ENCODE data around the gene SLC22A23. TPM values are rescaled to one million over a fixed set of nuclear protein-coding genes. Genes with fewer than 3 reads are reported as not detected.

SLC22A23 gene
- total RNA-seq, 4 donors from 2014 or later, result 6.2 to 10.8 (median 7.8) TPM

DNA sequence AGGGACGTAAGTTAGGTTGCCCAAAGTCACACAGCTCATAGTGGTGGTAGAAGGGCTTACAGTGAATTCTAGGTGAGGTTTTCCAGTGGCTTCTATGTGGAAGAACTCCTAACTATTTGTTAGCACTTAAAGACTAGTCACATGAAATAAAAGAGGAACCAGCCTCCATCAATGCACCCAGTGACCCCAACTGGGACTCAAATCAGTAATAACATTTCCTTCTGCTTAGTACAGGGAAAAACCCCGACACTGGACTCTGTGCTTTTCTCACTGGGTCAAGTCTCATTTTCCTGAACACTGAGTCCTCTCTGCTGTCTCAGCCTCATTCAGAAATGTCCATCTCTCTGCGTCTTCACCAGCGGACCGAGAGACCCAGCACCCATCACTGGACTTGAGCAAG is 89.2 kb downstream of the SLC22A23 start:
- TF ChIP-seq POLR2A (IDR thresholded peaks at IDR 0.05) (no peak), EP300 (IDR thresholded peaks at IDR 0.05) (no peak)
- Histone ChIP-seq H3K4me1 (peaks cover 0 to 36% (median 0%) of the 10 kb centered on the region in 3 donors), H3K27me3 (no peaks in the 10 kb centered on the region), H3K9me3 (no peaks in the 10 kb centered on the region), H3K27ac (no peak overlapping the region), H3K36me3 (no peaks in the 10 kb centered on the region), H3K4me3 (no peak overlapping the region)
- 45% methylated on average over 2 of the region's 5 CpGs; no CpG with 5 or more reads in 1 of the 2 donors for WGBS, 2 donors (ENCODE audit: low coverage in 1 of 2)
- peak; percentile 37 for ATAC-seq

DNA sequence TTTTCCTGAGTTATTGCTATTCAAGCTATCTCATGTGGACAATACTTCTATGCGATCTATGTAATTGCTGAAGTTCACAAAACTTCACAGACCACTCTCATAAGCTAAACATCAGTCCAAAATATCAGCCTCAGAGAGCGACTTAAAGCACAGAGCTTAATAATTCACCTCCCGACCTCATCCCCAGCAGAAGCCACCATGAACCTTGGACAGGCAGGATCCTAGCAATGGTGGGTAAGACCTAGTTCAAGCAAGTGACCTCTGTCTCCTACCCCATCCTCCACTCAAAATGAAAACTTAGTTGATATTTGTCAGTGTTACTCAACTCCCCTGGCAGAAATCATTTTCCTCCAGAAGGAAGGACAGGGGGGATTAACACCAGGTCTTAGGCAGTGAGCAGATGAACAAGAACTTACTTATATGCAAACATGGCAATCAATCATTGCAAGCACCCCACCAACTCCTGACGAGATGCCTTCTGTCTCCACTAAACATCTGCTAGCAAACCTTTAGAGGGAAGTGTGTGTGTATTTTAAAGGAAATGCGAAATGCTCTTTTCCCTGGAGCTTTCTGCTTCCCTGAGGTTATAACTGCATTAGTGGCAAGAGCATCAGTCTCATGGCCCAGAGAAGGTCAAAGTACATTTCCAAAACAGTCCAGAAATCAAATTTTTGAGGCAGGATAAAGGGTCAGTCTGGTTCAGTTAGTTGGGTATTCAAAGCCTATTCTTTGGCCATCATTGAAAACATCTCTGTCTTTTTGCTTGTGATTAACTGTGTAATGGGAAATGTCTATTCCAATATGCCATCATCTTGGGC is 90.0 kb downstream of the SLC22A23 start:
- no peaks in the 10 kb centered on the region for H3K9me3 ChIP-seq
- TF ChIP-seq, protein P1, sequence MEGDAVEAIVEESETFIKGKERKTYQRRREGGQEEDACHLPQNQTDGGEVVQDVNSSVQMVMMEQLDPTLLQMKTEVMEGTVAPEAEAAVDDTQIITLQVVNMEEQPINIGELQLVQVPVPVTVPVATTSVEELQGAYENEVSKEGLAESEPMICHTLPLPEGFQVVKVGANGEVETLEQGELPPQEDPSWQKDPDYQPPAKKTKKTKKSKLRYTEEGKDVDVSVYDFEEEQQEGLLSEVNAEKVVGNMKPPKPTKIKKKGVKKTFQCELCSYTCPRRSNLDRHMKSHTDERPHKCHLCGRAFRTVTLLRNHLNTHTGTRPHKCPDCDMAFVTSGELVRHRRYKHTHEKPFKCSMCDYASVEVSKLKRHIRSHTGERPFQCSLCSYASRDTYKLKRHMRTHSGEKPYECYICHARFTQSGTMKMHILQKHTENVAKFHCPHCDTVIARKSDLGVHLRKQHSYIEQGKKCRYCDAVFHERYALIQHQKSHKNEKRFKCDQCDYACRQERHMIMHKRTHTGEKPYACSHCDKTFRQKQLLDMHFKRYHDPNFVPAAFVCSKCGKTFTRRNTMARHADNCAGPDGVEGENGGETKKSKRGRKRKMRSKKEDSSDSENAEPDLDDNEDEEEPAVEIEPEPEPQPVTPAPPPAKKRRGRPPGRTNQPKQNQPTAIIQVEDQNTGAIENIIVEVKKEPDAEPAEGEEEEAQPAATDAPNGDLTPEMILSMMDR (IDR thresholded peaks at IDR 0.05), result no peak
- TF ChIP-seq EP300 (IDR thresholded peaks at IDR 0.05) (no peak), POLR2AphosphoS5 (IDR thresholded peaks at IDR 0.05) (no peak), POLR2A (IDR thresholded peaks at IDR 0.05) (no peak)
- H3K4me3 ChIP-seq, result no peak overlapping the region
- no peak for ATAC-seq
- H3K27ac ChIP-seq, result no peak overlapping the region
- H3K27me3 ChIP-seq, result no peaks in the 10 kb centered on the region
- H3K36me3 ChIP-seq, result no peaks in the 10 kb centered on the region
- 76 to 80% methylated on average over 5 of the region's 5 CpGs for WGBS, 2 donors (ENCODE audit: low coverage in 1 of 2)
- H3K4me1 ChIP-seq, result peaks cover 0 to 28% (median 0%) of the 10 kb centered on the region in 3 donors

DNA sequence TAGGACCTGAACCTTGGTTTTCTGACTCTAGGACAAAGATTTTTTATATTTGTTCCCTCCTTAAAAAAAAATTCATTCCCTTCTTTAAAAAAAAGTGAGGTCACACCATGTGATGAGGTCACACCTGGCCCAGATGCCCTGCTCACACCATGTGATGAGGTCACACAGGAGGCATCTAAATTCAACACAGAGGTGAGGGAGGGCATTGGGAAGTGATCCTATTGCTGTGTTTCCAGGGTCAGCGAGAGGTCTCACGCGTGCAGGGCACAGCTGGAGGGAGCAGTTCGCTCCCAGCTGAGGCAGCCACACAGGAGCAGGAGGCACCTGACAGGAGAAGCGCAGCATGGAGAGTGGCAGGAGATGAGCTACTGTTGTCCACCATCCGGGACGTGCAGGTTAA is 92.5 kb downstream of the SLC22A23 start:
- WGBS, 2 donors (ENCODE audit: low coverage in 1 of 2), result 33 to 76% methylated on average over 3 to 5 of the region's 7 CpGs

DNA sequence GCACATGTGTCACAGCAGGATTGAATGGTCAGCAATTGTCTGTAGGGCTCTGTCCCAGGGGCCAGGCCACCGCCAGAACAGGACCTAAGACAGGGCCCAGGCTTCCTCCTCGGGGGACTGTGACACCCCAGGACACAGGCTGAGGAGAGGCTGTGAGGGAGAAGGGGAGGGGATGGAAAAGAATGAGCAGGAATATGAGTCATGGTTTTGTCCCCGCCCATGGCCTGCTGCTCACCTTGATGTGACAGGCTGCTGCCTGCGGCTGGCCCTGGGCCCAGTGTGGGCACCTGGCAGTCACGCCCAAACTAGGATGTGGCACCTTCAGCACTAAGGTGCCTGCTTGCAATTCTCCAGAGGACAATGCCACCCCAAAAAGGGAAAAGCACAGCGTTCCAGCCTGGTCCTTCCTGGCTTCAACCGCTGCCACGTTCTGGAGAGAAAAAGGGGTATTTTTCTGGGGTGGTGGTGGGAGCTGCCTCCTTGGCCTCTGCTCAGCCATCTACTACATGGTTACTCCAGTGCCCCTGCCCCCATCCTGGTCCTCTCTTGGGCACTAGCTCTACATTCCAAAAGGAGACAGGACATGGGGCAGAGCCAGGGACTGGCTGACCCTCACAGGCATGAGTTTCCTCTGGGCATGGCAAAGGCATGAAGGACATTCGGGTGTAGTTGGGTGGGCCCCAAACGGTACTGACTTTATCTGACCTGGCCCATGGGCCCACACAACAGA is 93.4 kb downstream of the SLC22A23 start:
- Histone ChIP-seq H3K27ac (no peak overlapping the region), H3K36me3 (no peaks in the 10 kb centered on the region), H3K27me3 (no peaks in the 10 kb centered on the region), H3K4me1 (peaks cover 0 to 21% (median 0%) of the 10 kb centered on the region in 3 donors), H3K4me3 (no peak overlapping the region), H3K9me3 (no peaks in the 10 kb centered on the region)
- 86 to 88% methylated on average over 4 to 5 of the region's 10 CpGs for WGBS, 2 donors (ENCODE audit: low coverage in 1 of 2)
- ATAC-seq, result peak; percentile 21
- TF ChIP-seq EP300 (IDR thresholded peaks at IDR 0.05), result no peak
- TF ChIP-seq POLR2AphosphoS5 (IDR thresholded peaks at IDR 0.05), result no peak
- TF ChIP-seq, protein P1 (IDR thresholded peaks at IDR 0.05), result no peak
- TF ChIP-seq POLR2A (IDR thresholded peaks at IDR 0.05), result no peak

More for the DNA sequence above, 92.5 kb downstream of the SLC22A23 start:
- TF ChIP-seq POLR2AphosphoS5 (IDR thresholded peaks at IDR 0.05) (no peak), EP300 (IDR thresholded peaks at IDR 0.05) (no peak), POLR2A (IDR thresholded peaks at IDR 0.05) (no peak)
- TF ChIP-seq, protein P1 (IDR thresholded peaks at IDR 0.05), result no peak
- Histone ChIP-seq H3K27ac (no peak overlapping the region), H3K4me3 (no peak overlapping the region), H3K4me1 (peaks cover 0 to 14% (median 0%) of the 10 kb centered on the region in 3 donors), H3K27me3 (no peaks in the 10 kb centered on the region), H3K36me3 (no peaks in the 10 kb centered on the region), H3K9me3 (no peaks in the 10 kb centered on the region)
- no peak for ATAC-seq

DNA sequence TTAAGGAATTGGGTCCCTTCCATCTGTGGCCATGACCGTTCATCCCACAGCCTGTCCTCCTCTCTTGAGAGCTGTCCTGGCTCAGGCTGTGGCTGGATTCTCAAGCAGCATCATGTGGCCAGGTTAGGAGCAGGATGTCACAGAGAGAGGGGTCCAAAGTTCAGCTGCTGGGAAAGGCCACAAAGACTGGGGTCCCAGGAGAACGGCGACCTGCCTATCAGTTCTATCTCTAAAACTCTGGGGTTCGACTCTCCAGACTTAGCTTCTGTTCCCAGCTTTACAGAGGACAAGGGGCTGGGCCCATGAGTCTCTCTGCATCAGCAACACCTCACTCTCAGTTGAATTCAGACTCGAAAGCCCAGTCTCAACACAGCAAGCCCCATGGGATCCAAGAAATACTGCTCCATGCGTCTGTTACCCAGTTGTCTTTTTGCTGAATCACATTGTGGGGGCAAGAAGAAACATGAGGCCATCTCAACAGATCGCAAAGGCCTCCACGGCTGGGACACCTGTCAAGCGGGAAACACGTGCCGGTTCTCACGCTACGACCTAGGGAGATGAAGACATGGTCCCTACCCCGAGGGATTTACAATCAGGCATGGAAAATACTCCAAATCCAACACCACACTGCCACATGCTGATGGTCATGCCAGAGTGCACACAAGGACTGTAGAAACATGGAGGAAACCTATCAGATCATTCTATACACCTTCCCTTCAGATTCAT is 95.4 kb downstream of the SLC22A23 start:
- no peaks in the 10 kb centered on the region for H3K27me3 ChIP-seq
- peaks cover 4 to 27% (median 8%) of the 10 kb centered on the region in 3 donors for H3K4me1 ChIP-seq
- no peak overlapping the region for H3K27ac ChIP-seq
- no peaks in the 10 kb centered on the region for H3K36me3 ChIP-seq
- ATAC-seq, result no peak
- H3K4me3 ChIP-seq, result no peak overlapping the region
- H3K9me3 ChIP-seq, result no peaks in the 10 kb centered on the region
- TF ChIP-seq POLR2AphosphoS5 (IDR thresholded peaks at IDR 0.05) (no peak), EP300 (IDR thresholded peaks at IDR 0.05) (no peak), POLR2A (IDR thresholded peaks at IDR 0.05) (no peak)
- TF ChIP-seq, protein P1 (IDR thresholded peaks at IDR 0.05), result no peak
- 93% methylated on average over 4 of the region's 14 CpGs; no CpG with 5 or more reads in 1 of the 2 donors for whole genome bisulfite sequencing, 2 donors (ENCODE audit: low coverage in 1 of 2)

Data from gastroesophageal sphincter (tissue), 4 donors.